HG02763 (cell line): ENCODE results near the gene WASF3.

ENCODE experiments used
- ATAC-seq: cut with Tn5 transposase; IDR thresholded peaks from one replicate; pipeline ENCODE4 v1.9.1; 2021; ENCODE audit warnings: mild to moderate bottlenecking, moderate library complexity; ENCODE audit not compliant: unreplicated experiment

Gene WASF3, protein sequence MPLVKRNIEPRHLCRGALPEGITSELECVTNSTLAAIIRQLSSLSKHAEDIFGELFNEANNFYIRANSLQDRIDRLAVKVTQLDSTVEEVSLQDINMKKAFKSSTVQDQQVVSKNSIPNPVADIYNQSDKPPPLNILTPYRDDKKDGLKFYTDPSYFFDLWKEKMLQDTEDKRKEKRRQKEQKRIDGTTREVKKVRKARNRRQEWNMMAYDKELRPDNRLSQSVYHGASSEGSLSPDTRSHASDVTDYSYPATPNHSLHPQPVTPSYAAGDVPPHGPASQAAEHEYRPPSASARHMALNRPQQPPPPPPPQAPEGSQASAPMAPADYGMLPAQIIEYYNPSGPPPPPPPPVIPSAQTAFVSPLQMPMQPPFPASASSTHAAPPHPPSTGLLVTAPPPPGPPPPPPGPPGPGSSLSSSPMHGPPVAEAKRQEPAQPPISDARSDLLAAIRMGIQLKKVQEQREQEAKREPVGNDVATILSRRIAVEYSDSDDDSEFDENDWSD

DNA sequence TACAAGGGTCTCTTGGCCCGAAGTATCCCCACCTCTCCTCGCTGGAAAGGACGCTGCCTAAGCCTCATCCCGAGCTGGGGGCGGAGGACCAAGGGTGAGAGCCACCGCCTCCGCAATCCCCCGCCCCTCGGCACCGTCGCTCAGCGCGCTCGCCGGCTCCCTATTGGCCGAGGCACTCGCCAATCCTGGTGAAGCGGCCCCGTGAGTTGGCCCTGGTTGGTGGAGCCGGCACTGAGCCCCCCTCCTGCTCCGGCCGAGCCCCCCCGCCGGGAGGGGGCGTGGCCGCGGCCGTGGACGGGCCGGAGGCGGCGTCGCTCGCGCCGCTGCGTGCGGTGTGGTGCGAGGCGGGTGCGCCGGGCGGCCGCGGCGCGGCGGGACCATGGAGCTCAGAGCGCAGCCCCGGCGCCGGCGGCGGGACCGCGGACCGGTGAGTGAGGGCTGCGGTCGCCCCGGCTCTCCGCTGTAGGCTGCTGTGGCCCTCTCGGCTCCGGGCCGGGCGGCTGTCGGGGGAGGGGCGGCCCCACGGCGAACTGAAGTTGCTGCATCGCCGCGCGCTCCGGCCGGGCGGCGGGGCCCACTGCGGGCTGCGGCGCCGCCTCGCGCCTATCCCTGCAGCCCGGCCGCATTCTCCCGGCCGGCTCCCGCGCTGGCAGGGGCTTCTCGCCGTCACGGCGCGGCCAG lies at the start of gene WASF3:
Gene WASF3, plus strand, starts transcription at position 291 of the 681 bp plus-strand sequence. CDS start 84,588 bp downstream, outside the sequence.
- peak; percentile 89 for ATAC-seq

DNA sequence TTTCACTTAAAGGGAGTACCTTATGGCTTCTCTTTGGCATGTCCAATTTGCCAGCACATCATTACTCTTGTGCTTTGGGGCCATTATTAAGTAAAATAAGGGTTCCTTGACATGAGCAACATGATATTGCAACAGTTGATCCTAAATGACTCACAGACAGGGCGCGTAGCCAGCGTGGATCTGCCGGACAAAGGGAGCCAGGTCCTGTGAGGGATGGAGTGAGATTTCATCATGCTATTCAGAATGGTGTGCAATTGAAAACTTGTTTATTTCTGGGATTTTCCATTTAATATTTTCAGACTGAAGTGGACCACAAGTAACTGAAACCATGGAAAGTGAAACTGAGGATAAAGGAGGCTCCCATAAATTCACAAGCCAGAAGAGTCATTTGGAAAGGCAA lies 48.6 kb upstream of the WASF3 start:
- no peak for ATAC-seq

DNA sequence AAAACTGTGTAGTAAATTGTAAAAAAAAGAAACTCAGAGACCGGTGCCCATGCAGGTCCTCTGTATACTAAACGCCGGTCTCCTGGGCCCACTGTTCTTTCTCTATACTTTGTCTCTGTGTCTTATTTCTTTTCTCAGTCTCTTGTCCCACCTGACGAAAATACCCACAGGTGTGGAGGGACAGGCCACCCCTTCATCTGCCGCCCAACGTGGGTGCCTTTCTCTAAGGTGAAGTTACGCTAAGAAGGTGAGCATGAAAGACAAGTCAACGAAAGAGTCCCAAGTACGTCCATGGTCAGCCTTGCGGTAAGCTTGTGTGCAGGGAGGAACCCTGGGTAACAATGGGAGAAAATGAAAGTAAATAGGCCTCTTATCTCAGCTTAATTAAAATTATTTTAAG lies 48.0 kb upstream of the WASF3 start:
- ATAC-seq, result no peak

DNA sequence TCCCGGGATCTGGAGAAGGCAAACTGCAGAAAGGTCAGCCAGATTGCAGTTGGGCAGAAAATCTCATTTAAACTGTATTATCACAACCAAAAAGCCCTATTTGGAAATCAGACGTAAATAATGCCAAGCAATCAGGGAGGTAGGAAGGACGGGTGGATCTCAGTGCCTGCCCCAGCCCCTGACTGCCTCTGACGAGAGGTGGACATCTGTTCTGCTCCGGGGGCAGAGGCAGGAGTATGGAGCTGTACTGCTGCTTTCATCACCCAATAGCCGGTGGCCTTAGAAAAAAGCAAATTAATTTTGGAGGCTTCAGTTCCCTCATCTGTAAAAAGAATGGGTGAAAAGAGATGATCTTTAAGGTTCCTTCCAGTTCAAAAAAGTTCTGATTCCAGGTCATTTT lies 43.6 kb upstream of the WASF3 start:
- no peak for ATAC-seq

DNA sequence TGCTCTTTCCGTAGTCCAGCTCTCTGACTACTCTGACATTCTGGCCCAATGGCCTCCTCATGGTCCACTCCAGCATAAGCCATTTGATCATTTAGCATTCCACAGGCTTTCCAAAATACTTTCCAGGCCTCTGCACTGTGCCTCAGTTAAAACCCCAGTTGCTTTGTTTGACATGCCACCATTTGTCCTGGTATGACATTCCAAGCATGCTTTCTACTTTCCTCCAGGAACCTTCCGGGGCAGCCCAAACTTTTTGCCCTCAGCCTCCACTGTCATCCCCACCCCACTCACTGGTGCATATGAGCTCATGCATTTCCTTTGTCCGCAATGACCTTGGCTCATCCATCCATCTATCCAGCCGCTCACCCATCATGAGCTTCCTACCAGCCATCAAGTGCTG lies 41.8 kb upstream of the WASF3 start:
- no peak for ATAC-seq

DNA sequence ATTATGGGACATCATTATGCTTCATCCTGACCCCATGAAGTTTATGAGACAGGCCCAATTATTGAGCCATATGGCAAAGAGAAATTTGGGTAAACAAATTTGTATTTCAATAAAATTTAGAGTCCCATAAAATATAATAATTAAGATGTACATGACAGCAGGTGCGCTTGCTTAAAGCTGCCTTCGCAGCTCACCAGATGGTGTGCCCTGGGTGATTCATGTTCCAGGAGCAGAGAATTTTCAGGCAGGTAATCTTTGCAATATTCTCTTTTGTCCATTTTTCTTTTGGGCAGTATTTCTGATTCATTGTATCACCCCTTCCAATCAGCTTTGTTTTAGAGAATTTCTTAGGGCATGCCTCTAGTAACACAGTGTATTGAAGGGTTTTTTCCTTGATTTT lies 39.5 kb upstream of the WASF3 start:
- no peak for ATAC-seq

DNA sequence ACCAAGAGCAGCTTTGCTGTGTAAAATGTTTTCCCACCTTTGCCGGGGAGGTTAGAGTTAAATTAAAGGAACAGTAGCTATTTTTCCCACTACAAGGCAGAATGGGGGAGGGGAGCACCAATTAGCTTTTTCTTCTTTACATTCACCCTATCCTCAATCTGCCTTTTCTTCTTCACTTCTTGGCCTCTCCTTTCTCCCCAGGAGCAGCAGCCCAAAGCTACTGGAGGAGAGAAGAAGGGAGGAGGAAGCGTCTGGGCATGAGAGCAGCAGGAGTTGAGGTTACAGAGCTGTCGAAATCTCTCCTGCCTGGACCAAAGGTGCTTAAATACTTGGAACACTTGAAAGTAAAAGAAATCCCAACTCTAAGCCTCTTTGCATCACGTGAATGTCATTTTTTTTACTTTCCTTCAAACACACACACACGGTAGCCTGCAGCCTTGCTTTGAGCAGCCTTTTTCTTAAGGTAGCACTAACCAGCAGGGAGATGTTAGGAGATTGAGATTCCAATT lies 39.0 kb upstream of the WASF3 start:
- ATAC-seq, result no peak

DNA sequence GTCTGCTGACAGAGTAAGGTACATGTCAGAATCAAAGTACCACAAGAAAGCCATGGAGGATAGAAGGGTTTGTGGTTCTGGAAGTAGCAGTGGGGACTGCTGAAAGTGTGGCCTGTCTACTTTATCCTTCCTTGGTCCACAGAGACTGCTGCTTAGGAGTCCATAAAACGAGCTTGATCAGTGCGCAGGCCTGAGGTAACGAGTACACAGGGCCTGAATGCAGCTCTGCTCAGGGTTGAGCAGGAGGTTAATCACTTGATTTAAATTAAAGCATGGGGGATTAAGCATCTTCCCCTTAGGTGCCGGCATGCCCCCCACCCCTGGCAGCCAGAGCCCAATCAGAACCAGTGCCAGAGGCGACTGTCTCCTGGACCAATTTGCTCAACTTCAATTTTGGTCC lies 34.9 kb upstream of the WASF3 start:
- no peak for ATAC-seq

DNA sequence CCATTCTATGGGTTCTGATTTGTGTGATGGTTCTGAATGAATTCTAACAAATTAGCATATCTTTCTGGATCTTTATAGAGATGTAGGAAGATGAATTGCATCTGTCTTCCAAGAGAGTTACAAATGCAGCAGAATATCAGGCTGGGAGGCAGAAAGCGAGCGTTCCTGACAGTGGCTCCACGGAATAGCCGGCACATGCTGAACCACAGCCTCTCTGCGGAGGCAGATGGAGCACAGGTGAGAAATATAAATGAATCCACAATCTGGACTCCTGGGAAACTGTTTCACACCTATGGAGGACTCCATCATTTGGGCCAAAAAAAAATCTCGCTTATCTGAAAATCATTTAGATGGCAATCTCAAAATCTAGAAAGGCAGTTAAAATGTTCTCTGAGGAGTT lies 34.5 kb upstream of the WASF3 start:
- ATAC-seq, result no peak

DNA sequence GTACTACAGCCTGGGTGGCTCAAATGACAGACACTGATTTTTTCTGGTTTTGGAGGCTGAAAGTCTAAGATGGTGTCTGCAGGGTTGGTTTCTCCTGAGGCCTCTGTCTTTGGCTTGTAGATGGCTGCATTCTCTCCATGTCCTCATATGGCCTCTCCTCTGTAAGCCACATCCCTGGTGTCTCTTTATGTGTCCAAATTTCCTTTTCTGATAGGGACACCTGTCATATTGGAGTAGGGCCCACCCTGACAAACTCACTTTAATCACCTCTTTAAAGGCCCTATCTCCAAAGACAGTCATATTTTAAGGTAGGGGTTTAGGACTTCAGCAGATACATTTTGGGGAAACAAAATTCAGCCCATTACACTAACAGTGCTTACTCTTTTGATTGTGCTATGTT lies 32.0 kb upstream of the WASF3 start:
- no peak for ATAC-seq

DNA sequence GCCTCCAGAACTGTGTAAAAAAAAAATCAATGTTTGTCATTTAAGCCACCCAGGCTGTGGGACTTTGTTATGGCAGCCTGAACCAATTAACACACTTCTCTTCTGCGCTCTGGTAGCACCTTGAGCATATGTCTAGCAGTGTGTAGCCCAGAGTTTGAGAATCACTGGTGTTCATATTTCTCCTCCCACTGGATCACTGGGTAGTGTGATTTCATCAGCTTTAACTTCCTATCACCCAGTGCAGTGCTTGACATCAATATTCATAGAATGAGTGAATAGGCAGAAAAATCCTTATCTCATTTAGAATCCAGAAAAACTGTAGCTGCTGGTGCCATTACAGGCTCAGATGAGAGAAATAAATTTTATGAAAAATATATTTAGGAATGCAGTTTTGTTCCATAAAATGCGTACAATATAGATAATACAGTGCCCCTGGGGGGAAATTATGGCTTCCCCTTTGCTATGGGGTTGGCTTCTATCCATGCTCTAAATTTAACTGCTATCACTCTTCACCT lies 30.7 kb upstream of the WASF3 start:
- ATAC-seq, result no peak

DNA sequence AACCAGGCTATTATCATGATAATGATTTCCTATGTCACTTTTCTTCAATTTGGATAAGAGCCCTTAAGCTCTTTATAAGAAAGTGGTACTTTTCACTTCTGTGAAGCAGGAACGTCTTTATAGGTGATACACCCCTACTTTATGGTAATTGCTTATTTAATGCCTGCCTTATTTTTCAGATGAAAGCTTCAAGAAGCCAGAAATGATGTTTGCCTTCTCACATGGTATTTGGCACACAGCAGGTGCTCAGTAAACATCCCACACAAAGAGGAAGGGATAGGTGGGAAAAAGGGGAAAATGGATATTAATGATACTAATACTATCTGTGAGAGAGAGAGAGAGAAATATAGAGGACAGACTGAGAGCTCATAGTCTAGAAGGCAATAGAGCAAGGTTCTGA lies 29.0 kb upstream of the WASF3 start:
- ATAC-seq, result no peak

DNA sequence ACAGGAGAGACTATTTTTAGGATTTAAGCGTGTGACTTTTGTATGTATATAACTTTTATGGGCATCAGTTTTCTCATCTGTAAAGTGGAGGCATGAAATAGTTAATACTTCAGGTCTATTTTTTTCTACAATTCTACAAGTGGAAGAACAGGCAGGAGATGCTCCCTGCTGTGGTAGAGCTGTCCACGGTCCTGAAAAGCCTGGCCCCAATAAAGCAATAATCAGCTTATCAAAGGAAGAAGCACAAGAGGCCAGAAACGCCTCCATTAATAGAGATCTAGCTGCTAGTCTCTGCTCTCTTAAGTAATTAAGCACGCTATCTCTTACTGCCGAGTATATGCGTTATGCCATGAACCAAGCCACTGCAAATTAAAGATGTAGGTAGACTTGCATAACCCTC lies 28.0 kb upstream of the WASF3 start:
- no peak for ATAC-seq

DNA sequence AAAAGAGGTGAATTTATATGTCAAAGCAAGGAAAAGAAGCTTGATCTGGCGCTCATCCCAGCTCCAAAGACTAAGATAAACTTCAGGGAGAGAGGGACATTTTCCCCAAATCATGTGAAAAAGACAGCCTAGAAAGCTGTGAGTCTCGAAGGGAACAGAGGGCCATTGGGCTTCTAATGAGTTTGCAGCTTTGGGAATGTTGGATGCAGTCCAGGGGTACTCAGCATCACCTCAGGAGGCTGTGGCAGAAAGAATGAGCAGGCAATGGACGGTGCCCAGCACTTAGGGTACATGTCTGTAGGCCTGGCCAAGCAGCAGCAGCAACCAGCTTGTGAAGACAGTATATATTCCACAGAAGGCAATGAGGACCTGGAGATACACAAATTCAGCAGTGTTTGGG lies 25.7 kb upstream of the WASF3 start:
- ATAC-seq, result no peak

DNA sequence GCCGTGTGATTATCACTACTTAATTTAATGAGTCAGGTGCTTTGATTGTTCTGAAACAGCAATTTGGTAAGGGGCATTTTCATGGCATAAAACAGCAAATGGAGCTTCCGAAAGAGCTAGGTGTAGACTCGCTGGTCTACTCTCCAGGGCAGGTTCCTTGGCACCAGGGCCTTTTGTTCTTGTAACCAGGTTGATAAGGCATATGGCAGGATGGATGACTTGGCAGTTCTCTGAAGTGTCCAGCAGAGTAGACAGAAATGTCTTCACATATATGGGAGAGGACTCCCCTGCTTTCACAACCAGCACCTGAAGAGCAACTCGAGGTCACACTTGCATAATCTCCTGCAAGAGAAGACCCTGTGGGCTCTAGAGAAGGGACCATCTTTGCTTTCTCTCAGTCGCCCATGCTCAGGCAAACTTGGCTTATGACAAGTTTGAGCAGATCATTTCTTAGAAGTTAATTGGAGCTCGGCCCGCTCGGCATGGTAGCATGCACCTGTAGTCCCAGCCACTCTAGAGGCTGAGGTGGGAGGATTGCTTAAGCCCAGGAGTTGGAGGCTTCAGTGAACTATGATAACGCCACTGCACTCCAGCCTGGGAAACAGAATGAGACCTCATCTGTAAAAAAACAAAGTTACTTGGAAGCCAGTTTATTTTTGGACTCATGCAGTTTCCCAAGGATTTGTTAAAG lies 23.3 kb upstream of the WASF3 start:
- ATAC-seq, result no peak

DNA sequence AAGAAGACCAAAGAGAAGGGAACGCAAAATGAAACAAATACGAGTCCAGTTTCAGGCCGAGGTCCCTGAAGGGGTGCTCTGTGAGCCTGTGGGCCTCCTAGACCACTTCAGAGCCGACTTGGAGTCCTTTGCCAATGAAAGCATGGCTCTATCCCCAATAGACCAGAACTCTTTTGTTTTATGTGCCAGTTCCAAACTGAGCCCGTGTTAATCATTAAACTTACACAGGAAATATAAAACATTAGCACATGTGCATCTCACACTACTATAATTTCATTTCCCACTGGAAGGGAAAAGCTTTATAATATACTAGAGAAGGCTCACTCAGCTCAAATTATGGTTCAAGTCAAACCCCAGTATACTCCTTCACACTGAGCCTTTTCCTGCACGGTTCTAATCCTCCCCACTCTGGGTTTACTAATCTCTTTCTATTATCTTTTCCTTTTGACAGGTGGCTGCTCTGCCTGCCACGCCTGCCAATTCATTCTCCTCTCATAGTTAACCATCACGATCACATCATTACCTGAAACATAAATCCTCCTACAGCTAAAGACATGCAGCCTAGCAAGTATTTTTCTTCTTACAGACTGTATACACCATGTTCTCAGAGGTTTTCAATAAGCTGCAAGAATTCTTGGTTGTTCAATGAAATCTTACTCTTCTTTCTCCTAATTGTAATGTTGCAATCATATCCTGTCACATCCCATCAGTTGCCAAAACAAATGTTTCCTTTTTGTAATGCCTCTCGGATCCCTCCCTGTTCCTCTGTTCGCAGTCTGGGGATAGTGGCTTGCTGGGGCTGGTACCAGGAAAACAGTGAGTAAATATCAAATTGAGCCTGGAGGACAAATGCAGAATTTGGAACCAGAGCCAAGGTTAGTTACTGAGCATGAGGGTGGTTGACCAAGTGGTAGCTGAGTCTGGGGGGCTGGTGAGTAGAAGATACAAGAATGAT lies 18.8 kb upstream of the WASF3 start:
- no peak for ATAC-seq

DNA sequence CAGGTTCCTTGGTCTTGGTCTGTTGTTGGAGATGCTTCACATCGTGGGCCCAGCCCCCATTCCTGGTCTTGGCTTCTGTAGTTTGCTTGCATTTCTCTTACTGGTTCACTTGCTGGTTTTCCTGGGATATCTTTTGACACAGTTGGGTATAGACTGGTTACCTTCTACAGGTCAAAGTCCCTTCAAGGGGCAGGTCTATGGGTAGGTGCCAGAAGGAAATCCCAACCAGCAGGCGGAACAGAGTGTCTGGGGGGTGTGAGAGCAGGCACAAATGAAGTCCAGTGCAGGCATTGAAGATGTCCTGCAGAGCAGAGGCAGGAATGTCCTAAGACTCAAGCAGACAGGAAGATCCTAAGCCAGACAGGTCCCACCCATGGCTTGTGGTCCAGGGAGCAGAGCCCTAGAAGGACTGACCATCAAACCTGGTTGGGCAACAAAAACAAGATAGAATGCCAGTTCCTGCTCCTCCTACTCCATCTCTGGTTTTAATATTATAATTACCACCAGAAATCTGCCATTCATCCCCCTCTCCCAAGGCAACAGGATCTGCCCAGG lies 17.7 kb upstream of the WASF3 start:
- ATAC-seq, result no peak

DNA sequence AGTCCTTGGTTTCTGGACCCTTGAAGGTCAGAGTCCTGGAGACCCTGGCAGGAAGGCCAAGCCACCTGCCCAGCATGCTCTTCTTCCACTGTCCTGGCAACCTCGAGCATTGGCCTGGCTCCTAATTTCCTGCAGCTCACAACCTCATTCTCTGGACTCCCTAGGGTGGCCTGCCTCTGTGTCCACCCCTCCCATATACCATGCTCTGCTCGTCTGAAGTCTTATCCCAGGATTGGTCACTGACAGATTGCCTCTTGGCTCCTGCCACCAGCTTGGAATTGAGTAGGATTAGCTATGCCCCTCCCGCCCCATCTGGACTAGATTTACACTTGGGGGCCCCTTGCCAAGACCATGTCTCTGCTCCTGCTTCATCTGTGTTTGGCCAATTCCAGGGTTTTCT lies 17.1 kb upstream of the WASF3 start:
- ATAC-seq, result no peak

DNA sequence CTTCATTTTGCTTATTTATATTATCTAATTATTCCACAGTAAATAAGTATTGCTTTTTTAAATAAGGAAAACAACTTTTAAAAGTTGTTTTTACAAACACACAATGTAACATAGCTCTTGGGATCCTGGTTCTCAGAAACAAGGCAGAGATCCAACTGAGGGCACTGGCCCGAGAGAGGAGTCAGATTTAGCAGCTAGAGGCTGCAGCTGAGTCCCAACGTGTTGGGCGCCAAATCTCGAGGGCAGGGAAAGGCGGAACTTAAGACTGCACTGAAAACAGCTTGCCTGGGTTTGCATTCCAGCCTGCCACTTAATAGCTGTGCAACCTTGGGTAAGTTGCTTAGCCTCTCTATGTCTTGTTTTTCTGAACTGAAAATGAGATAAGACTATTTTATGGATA lies 16.4 kb upstream of the WASF3 start:
- no peak for ATAC-seq
